Breast epithelium (tissue), 4 donors: Measurements from ENCODE around the gene CAMTA1. TPM values are rescaled to one million over a fixed set of nuclear protein-coding genes. Genes with fewer than 3 reads are reported as not detected.

ENCODE experiments used
- DNase-seq, 2 donors: peaks; one replicate each; pipeline ENCODE4 v3.0.0-alpha.2; 2019; ENCODE audit warnings: low spot score in 2 of 2
- H3K27ac ChIP-seq, 2 donors: fragments of 200-600 bp; sonication (generic) in 1 of 2; one replicate each; pipeline ENCODE4 v1.5.1; 2016 to 2019; ENCODE audit warnings: mild to moderate bottlenecking in 1 of 2
- H3K27me3 ChIP-seq, 2 donors: fragments of 200-600 bp; sonication (generic) in 1 of 2; one replicate each; pipeline versions ENCODE4 v1.5.1 to v1.6.0; 2017 to 2019; ENCODE audit warnings: control low read depth in 1 of 2, mild to moderate bottlenecking in 1 of 2
- H3K36me3 ChIP-seq: fragments of 200-600 bp; one replicate; pipeline ENCODE4 v1.5.1; 2019
- H3K4me1 ChIP-seq, 2 donors: fragments of 200-600 bp; sonication (generic); one replicate each; pipeline ENCODE4 v1.5.1; 2016 to 2019; ENCODE audit warnings: control low read depth in 1 of 2
- H3K4me3 ChIP-seq, 3 donors: fragments of 200-600 bp; sonication (generic); 1 replicate in 2 of 3; 2 replicates in 1 of 3; pipeline ENCODE4 v1.5.1; 2016 to 2019; ENCODE audit warnings: mild to moderate bottlenecking in 3 of 3, moderate library complexity in 2 of 3
- H3K9me3 ChIP-seq, 2 donors: fragments of 200-600 bp; sonication (generic) in 1 of 2; one replicate each; pipeline ENCODE4 v1.5.1; 2016 to 2019; ENCODE audit warnings: control low read depth in 1 of 2
- POLR2A ChIP-seq: fragments of 450-650 bp; IDR thresholded peaks from one replicate; pipeline ENCODE4 v1.6.1; 2016; ENCODE audit warnings: antibody characterized with exemption, mild to moderate bottlenecking, moderate library complexity
- POLR2AphosphoS5 ChIP-seq, 3 donors: sonication (generic); formaldehyde crosslinking; IDR thresholded peaks; one replicate each; pipeline ENCODE4 v1.6.1; 2017; ENCODE audit warnings: antibody characterized with exemption in 3 of 3
- intact Hi-C: fragments of 100-400 bp; cut with DNase I; formaldehyde crosslinking; loops from one replicate; pipeline ENCODE4 v1.15.1; 2023; ENCODE audit warnings: low total_unique reads
- total RNA-seq, 3 donors: library from RNA; depleted of rRNA; stranded (reverse); fragments of >200 nt; gene quantifications; one replicate each; pipeline ENCODE4 v1.1.0, GENCODE V29; 2016
- TF ChIP-seq, protein P1 (sequence below), 3 donors: fragments of 450-650 bp; IDR thresholded peaks; one replicate each; pipeline ENCODE4 v1.5.1; 2016 to 2017; ENCODE audit warnings: antibody characterized with exemption in 3 of 3, mild to moderate bottlenecking in 3 of 3, moderate library complexity in 3 of 3

The CAMTA1 gene
- total RNA-seq, 3 donors from 2014 or later: 53.4 to 84.0 (median 61.9) TPM

- Histone ChIP-seq H3K4me1 (peaks cover 0 to 7% of the 10 kb centered on the region in 2 donors), H3K4me3 (no peak overlapping the region), H3K9me3 (no peaks in the 10 kb centered on the region), H3K36me3 (no peaks in the 10 kb centered on the region), H3K27ac (no peak overlapping the region), H3K27me3 (no peaks in the 10 kb centered on the region)
- no peak for TF ChIP-seq POLR2A
- no peak for TF ChIP-seq POLR2AphosphoS5 (IDR thresholded peaks at IDR 0.05)
- TF ChIP-seq, protein P1, sequence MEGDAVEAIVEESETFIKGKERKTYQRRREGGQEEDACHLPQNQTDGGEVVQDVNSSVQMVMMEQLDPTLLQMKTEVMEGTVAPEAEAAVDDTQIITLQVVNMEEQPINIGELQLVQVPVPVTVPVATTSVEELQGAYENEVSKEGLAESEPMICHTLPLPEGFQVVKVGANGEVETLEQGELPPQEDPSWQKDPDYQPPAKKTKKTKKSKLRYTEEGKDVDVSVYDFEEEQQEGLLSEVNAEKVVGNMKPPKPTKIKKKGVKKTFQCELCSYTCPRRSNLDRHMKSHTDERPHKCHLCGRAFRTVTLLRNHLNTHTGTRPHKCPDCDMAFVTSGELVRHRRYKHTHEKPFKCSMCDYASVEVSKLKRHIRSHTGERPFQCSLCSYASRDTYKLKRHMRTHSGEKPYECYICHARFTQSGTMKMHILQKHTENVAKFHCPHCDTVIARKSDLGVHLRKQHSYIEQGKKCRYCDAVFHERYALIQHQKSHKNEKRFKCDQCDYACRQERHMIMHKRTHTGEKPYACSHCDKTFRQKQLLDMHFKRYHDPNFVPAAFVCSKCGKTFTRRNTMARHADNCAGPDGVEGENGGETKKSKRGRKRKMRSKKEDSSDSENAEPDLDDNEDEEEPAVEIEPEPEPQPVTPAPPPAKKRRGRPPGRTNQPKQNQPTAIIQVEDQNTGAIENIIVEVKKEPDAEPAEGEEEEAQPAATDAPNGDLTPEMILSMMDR (IDR thresholded peaks at IDR 0.05): no peak
- intact Hi-C loops: no loop called here
- DNase-seq: no peak
Observed at GRCh38 chr1:7473223-7474142, 688.2 kb downstream of the CAMTA1 start.

DNA sequence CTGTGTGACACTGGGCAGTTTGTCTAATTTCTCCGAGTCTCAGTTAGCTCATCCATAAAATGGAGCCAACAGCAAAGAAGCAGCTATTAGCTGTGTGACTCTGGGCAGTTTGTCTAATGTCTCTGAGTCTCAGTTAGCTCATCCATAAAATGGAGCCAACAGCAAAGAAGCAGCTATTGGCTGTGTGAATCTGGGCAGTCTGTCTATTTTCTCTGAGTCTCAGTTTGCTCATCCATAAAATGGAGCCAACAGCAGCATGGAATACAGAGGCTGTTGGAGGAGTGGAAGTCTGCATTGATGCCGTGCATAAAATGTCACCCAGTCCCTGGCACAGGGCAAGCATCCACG lies 688.9 kb downstream of the CAMTA1 start:
- Histone ChIP-seq H3K36me3 (no peaks in the 10 kb centered on the region), H3K27ac (no peak overlapping the region), H3K27me3 (no peaks in the 10 kb centered on the region), H3K4me3 (no peak overlapping the region), H3K9me3 (no peaks in the 10 kb centered on the region), H3K4me1 (peaks cover 0 to 7% of the 10 kb centered on the region in 2 donors)
- no peak for TF ChIP-seq POLR2AphosphoS5 (IDR thresholded peaks at IDR 0.05)
- no peak for TF ChIP-seq POLR2A
- TF ChIP-seq, protein P1 (IDR thresholded peaks at IDR 0.05): no peak
- DNase-seq: no peak
- intact Hi-C loops: no loop called here

DNA sequence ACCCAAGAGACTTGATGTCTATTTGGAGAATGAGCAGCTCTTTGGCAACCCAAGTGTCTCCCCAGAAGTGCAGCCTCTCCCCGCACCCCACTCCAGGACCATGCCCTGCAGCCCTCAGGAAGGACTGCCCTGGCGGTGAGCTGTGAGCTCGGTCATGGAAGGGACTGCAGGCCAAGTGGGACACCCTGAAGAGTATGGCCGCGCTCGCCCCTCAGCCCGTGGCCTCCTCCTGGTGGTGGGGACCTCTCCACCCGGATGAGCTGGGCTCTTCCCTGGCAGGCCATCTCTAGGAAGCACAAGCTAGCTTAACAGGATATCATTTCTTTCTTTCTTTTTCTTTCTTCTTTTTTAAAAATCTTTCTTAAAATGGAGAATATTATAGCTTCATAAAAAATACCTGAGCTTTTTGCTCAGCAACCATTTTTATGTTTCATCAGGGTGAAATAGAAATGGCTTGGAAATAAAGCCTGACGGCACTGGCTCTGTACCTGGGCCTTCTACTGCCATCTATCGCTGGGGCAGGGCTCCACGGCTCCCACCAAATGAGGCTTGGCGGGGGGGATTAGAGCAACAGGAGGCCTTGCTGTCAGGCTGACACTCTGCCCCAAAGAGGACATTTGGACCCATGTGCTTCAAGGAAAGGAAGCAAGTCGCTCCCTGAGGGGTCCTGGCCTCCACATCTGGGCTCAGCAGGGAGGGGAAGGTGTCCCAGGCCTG lies 689.7 kb downstream of the CAMTA1 start:
- H3K27ac ChIP-seq: no peak overlapping the region
- intact Hi-C loops: no loop called here
- DNase-seq: no peak
- no peak for TF ChIP-seq POLR2AphosphoS5 (IDR thresholded peaks at IDR 0.05)
- no peak overlapping the region for H3K4me3 ChIP-seq
- peaks cover 0 to 7% of the 10 kb centered on the region in 2 donors for H3K4me1 ChIP-seq
- H3K9me3 ChIP-seq: no peaks in the 10 kb centered on the region
- H3K36me3 ChIP-seq: no peaks in the 10 kb centered on the region
- no peaks in the 10 kb centered on the region for H3K27me3 ChIP-seq

DNA sequence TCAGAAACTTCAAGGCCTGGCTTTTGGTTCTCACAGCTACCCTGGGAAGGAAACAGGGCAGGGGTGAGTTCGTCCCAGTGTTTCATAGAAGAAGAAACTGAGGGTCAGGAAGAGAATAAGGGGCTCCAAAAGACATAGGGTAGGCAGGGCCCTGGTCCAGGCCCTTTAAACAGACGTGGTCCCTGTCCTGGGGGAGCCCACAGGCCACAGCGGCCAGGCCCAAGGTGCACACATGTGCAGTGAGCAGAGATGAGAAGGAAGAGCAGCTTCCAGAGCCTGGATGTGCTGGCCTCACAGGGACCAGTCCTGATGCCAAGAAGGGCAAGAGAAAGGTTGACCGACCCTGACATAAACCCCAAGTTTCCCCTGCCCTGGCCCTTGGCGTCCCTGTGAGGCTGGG lies 690.4 kb downstream of the CAMTA1 start:
- intact Hi-C loops: no loop called here
- Histone ChIP-seq H3K4me3 (no peak overlapping the region), H3K27me3 (no peaks in the 10 kb centered on the region), H3K4me1 (peaks cover 0 to 3% of the 10 kb centered on the region in 2 donors), H3K36me3 (no peaks in the 10 kb centered on the region), H3K9me3 (no peaks in the 10 kb centered on the region), H3K27ac (no peak overlapping the region)
- TF ChIP-seq, protein P1 (IDR thresholded peaks at IDR 0.05): no peak
- TF ChIP-seq POLR2AphosphoS5 (IDR thresholded peaks at IDR 0.05) (no peak), POLR2A (no peak)
- no peak for DNase-seq

DNA sequence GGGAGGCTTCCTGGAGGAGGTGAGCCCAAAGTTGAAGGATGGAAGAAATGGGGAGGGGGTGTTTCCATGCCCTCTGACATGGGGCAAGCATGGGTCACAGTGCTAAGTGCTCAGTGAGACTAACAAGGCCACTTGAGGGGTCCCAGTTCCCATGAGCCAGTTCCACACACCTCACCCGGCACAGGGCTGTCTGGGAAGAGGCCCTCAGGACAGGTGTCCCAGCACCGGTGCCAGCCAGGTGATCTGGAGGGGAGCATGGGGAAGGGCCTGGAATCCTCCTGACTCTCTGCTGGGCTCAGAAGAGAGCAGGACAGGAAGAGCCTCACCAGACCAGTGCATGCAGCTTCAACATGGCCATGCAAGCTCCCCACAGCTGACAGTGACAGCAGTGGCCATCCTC lies 691.1 kb downstream of the CAMTA1 start:
- intact Hi-C loops: no loop called here
- no peak for DNase-seq
- Histone ChIP-seq H3K27ac (no peak overlapping the region), H3K36me3 (no peaks in the 10 kb centered on the region), H3K9me3 (no peaks in the 10 kb centered on the region), H3K27me3 (no peaks in the 10 kb centered on the region), H3K4me1 (no peaks in the 10 kb centered on the region), H3K4me3 (no peak overlapping the region)
- TF ChIP-seq POLR2AphosphoS5 (IDR thresholded peaks at IDR 0.05): no peak
- TF ChIP-seq POLR2A: no peak
- TF ChIP-seq, protein P1 (IDR thresholded peaks at IDR 0.05): no peak
